PC-9 (cell line): ENCODE measurements around the gene APPL1. TPM values are rescaled to one million over a fixed set of nuclear protein-coding genes. Genes with fewer than 3 reads are reported as not detected.

ENCODE experiments used
- Bru-seq: library from RNA; stranded (reverse); fragments of 400-500 nt; gene quantifications from one replicate; lab custom pipeline; 2021; lab: Mats Ljungman, UMichigan
- BruChase-seq, 2 experiments: library from RNA; stranded (reverse); fragments of 400-500 nt; gene quantifications; one replicate each; lab custom pipeline; 2021; lab: Mats Ljungman, UMichigan
- BruUV-seq: library from RNA; stranded (reverse); fragments of 400-500 nt; replicated peaks from 2 replicates; lab custom pipeline; 2021; lab: Mats Ljungman, UMichigan
- CTCF ChIA-PET: fragments of 300-600 bp; sonication (Branson Sonifier 250); formaldehyde crosslinking; loops from one replicate; lab custom pipeline; 2022; ENCODE audit warnings: antibody characterized with exemption; lab: Charles Lee
- POLR2A ChIA-PET: fragments of 300-600 bp; sonication (Branson Sonifier 250); formaldehyde crosslinking; loops from one replicate; lab custom pipeline; 2022; ENCODE audit warnings: antibody characterized with exemption; ENCODE audit not compliant: unreplicated experiment; lab: Charles Lee
- DNase-seq, 2 experiments: peaks; one replicate each; pipeline versions ENCODE4 v3.0.0 to v3.0.0-alpha.2; 2015 to 2022; ENCODE audit warnings: mixed read lengths in 1 of 2
- H2AFZ ChIP-seq: fragments of 200-600 bp; sonication (generic); 2 replicates; pipeline ENCODE4 v1.8.1; 2017; ENCODE audit warnings: antibody characterized with exemption
- H3F3A ChIP-seq: fragments of 200-600 bp; sonication (generic); 2 replicates; pipeline ENCODE4 v1.8.1; 2017; ENCODE audit warnings: antibody characterized with exemption, mild to moderate bottlenecking, low read depth; ENCODE audit not compliant: insufficient read depth
- H3K27ac ChIP-seq: fragments of 200-600 bp; sonication (generic); 2 replicates; pipeline ENCODE4 v1.6.1; 2016; ENCODE audit warnings: mixed run types
- H3K27me3 ChIP-seq: fragments of 200-600 bp; sonication (generic); 2 replicates; pipeline ENCODE4 v1.6.1; 2016; ENCODE audit warnings: low read depth, mixed run types; ENCODE audit not compliant: insufficient read depth
- H3K36me3 ChIP-seq: fragments of 200-600 bp; sonication (generic); 2 replicates; pipeline ENCODE4 v1.6.1; 2016; ENCODE audit warnings: low read depth, mixed run types
- H3K4me1 ChIP-seq: fragments of 200-600 bp; sonication (generic); replicated peaks from 2 replicates; pipeline ENCODE4 v1.6.1; 2016; ENCODE audit warnings: mixed run types; ENCODE audit not compliant: insufficient read depth
- H3K4me2 ChIP-seq: fragments of 200-600 bp; sonication (generic); 2 replicates; pipeline ENCODE4 v1.6.1; 2017; ENCODE audit warnings: mixed run types
- H3K4me3 ChIP-seq: fragments of 200-600 bp; sonication (generic); 2 replicates; pipeline ENCODE4 v1.6.1; 2016; ENCODE audit warnings: mixed run types
- H3K79me2 ChIP-seq: fragments of 200-600 bp; sonication (generic); 2 replicates; pipeline ENCODE4 v1.6.1; 2017; ENCODE audit warnings: low read depth, mixed run types
- H3K9me2 ChIP-seq: fragments of 200-600 bp; sonication (generic); 2 replicates; pipeline ENCODE4 v1.8.1; 2017; ENCODE audit warnings: mild to moderate bottlenecking; ENCODE audit not compliant: insufficient read depth
- H3K9me3 ChIP-seq: fragments of 200-600 bp; sonication (generic); 2 replicates; pipeline ENCODE4 v1.8.1; 2016; ENCODE audit warnings: low read depth; ENCODE audit not compliant: insufficient read depth
- H4K20me1 ChIP-seq: fragments of 200-600 bp; sonication (generic); 2 replicates; pipeline ENCODE4 v1.8.1; 2017; ENCODE audit not compliant: insufficient read depth
- EZH2 ChIP-seq: fragments of 200-600 bp; sonication (generic); IDR thresholded peaks from 2 replicates; pipeline ENCODE4 v1.8.0; 2017; ENCODE audit warnings: antibody characterized with exemption, low read depth
- intact Hi-C: fragments of 100-400 bp; cut with micrococcal nuclease; formaldehyde crosslinking; loops from one replicate; pipeline ENCODE4 v1.10.0; 2022; ENCODE audit not compliant: unreplicated experiment
- long read RNA-seq: library from polyadenylated mRNA; stranded (forward); transcript quantifications from one replicate; pipeline ENCODE4 v2.0.0, GENCODE V29; 2022
- total RNA-seq: library from RNA; stranded (reverse); gene quantifications from 2 replicates; pipeline ENCODE4 v1.2.3, GENCODE V29; 2021
- TF ChIP-seq, protein P1 (sequence below): fragments of 200-600 bp; sonication (generic); conservative IDR thresholded peaks from 2 replicates; pipeline ENCODE4 v1.6.1; 2017; ENCODE audit warnings: mixed run types, antibody characterized with exemption, mild to moderate bottlenecking, moderate library complexity

The APPL1 gene
- total RNA-seq (24.2 and 34.1 TPM in 2 replicates), Bru-seq, nascent RNA (percentile 77 among the genes with signal in this experiment), BruChase-seq, experiment 1, labeled RNA remaining after a 2-hour chase (percentile 85 among the genes with signal in this experiment), BruChase-seq, experiment 2, labeled RNA remaining after a 6-hour chase (percentile 87 among the genes with signal in this experiment)
- long read RNA-seq, full-length matches to known transcripts, result 19 of 38 reads
- long read RNA-seq, partial matches to known transcripts, result 5 of 38 reads
- long read RNA-seq, other reads (novel, unspliced or antisense), result 14 of 38 reads

- TSS peak; percentile 87 for BruUV-seq
- Histone ChIP-seq H3K9me2 (no peaks in the 10 kb centered on the region), H3K36me3 (no peaks in the 10 kb centered on the region), H3K79me2 (peaks cover 36% of the 10 kb centered on the region), H3K4me1 (peaks cover 27% of the 10 kb centered on the region), H3K27ac (peak within 1 kb of the TSS; percentile 57), H3K4me3 (peak within 1 kb of the TSS; percentile 66), H3F3A (peaks cover 24% of the 10 kb centered on the region), H3K27me3 (no peaks in the 10 kb centered on the region), H4K20me1 (peaks cover 23% of the 10 kb centered on the region), H2AFZ (peak within 1 kb of the TSS; percentile 80), H3K9me3 (no peaks in the 10 kb centered on the region), H3K4me2 (peak within 1 kb of the TSS; percentile 84)
- intact Hi-C loops, result loop anchor here (10.0 kb wide), 2 partner anchors 123 to 223 kb away; no protein-coding TSS in a partner anchor
- ChIA-PET CTCF (interaction anchor here (0.6 kb wide), 1 partner anchor 9 kb away, joined by 13 read pairs; no protein-coding TSS in a partner anchor), POLR2A (no interaction called here)
- TF ChIP-seq, protein P1, sequence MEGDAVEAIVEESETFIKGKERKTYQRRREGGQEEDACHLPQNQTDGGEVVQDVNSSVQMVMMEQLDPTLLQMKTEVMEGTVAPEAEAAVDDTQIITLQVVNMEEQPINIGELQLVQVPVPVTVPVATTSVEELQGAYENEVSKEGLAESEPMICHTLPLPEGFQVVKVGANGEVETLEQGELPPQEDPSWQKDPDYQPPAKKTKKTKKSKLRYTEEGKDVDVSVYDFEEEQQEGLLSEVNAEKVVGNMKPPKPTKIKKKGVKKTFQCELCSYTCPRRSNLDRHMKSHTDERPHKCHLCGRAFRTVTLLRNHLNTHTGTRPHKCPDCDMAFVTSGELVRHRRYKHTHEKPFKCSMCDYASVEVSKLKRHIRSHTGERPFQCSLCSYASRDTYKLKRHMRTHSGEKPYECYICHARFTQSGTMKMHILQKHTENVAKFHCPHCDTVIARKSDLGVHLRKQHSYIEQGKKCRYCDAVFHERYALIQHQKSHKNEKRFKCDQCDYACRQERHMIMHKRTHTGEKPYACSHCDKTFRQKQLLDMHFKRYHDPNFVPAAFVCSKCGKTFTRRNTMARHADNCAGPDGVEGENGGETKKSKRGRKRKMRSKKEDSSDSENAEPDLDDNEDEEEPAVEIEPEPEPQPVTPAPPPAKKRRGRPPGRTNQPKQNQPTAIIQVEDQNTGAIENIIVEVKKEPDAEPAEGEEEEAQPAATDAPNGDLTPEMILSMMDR, result no peak
- TF ChIP-seq EZH2, result no peak
- DNase-seq, result peak; percentile 78 to 97
Observed at GRCh38 chr3:57227204-57227929, at the start of gene APPL1. APPL1 (plus strand) TSS chr3:57227729; CDS start chr3:57227884, 155 bp downstream.

- no peak for DNase-seq
- TF ChIP-seq, protein P1, result peak; percentile 50
- no peak for TF ChIP-seq EZH2
- ChIA-PET POLR2A (interaction anchor here (0.6 kb wide), 2 partner anchors 180 to 395 kb away, joined by 3 to 5 read pairs; no protein-coding TSS in a partner anchor), CTCF (interaction anchor here (0.6 kb wide), 1 partner anchor 387 kb away, joined by 3 read pairs; no protein-coding TSS in a partner anchor)
- Histone ChIP-seq H3K9me2 (no peaks in the 10 kb centered on the region), H3K36me3 (no peaks in the 10 kb centered on the region), H3K9me3 (no peaks in the 10 kb centered on the region), H2AFZ (no peak overlapping the region), H3K27me3 (no peaks in the 10 kb centered on the region), H3K4me2 (no peak overlapping the region), H3K4me1 (no peaks in the 10 kb centered on the region), H3F3A (no peaks in the 10 kb centered on the region), H3K4me3 (no peak overlapping the region), H3K27ac (no peak overlapping the region), H4K20me1 (no peaks in the 10 kb centered on the region), H3K79me2 (no peaks in the 10 kb centered on the region)
- intact Hi-C loops, result loop anchor here (2.0 kb wide), 1 partner anchor 403 kb away; no protein-coding TSS in a partner anchor
- BruUV-seq, result no TSS peak
Observed at GRCh38 chr3:57179580-57180410, 47.7 kb upstream of the APPL1 start.
